ELR (cell line): ENCODE data around the gene CBR3.

ENCODE experiments used
- DNase-seq: peaks from one replicate; pipeline ENCODE4 v3.0.0-alpha.2; 2015; ENCODE audit warnings: low read depth

Gene CBR3

GRCh38 chr21:36183144-36183795, 48.4 kb downstream of the CBR3 start:
- no peak for DNase-seq

GRCh38 chr21:36184545-36184944, 49.7 kb downstream of the CBR3 start:
- no peak for DNase-seq

GRCh38 chr21:36185523-36185922, 50.6 kb downstream of the CBR3 start:
- no peak for DNase-seq

- DNase-seq: no peak
Measured at GRCh38 chr21:36186081-36186480, 51.2 kb downstream of the CBR3 start.

GRCh38 chr21:36186506-36187399, 51.9 kb downstream of the CBR3 start:
- no peak for DNase-seq

GRCh38 chr21:36188081-36188681, 53.3 kb downstream of the CBR3 start:
- no peak for DNase-seq

GRCh38 chr21:36188937-36189336, 54.1 kb downstream of the CBR3 start:
- no peak for DNase-seq

GRCh38 chr21:36190736-36191135, 55.9 kb downstream of the CBR3 start:
- no peak for DNase-seq

- peak; percentile 82 for DNase-seq
Measured at GRCh38 chr21:36193200-36193599, 58.3 kb downstream of the CBR3 start.

- DNase-seq: no peak
Measured at GRCh38 chr21:36194024-36194423, 59.1 kb downstream of the CBR3 start.

GRCh38 chr21:36195613-36196012, 60.7 kb downstream of the CBR3 start:
- no peak for DNase-seq
